K562 (cell line): ENCODE data around the gene CCDC124. TPM values are rescaled to one million over a fixed set of nuclear protein-coding genes. Genes with fewer than 3 reads are reported as not detected.
A peak's percentile ranks its signal among the peaks of the same experiment; 100 is the strongest.

ENCODE experiments used
- ATF1 ChIP-seq, 2 experiments: fragments of 450-650 bp in 1 of 2; IDR thresholded peaks; 2 replicates each; pipeline ENCODE4 v1.6.1; 2016; ENCODE audit warnings: missing compliant biosample characterization in 1 of 2, missing genetic modification characterization in 1 of 2
- DEAF1 ChIP-seq: fragments of 450-650 bp; formaldehyde crosslinking; IDR thresholded peaks from 2 replicates; pipeline ENCODE4 v1.4.0; 2020; ENCODE audit warnings: mild to moderate bottlenecking, moderate library complexity
- ELF1 ChIP-seq: fragments of 200-800 bp; sonication (Bioruptor generic); IDR thresholded peaks from 2 replicates; pipeline ENCODE4 v1.6.1; 2016; ENCODE audit warnings: missing genetic modification characterization, missing compliant biosample characterization
- ETS1 ChIP-seq: conservative IDR thresholded peaks from 2 replicates; pipeline ENCODE4 v1.6.1; 2011; ENCODE audit warnings: low read depth, mild to moderate bottlenecking, low read length; ENCODE audit not compliant: control insufficient read depth
- FOXO4 ChIP-seq: fragments of 450-650 bp; formaldehyde crosslinking; IDR thresholded peaks from 2 replicates; pipeline ENCODE4 v1.4.0; 2020; ENCODE audit warnings: mild to moderate bottlenecking, moderate library complexity
- HCFC1 ChIP-seq: IDR thresholded peaks from 2 replicates; pipeline ENCODE4 v1.6.1; 2012; ENCODE audit warnings: low read depth, low read length, improper control_type of control experiment
- HNRNPL ChIP-seq: fragments of 200-400 bp; formaldehyde crosslinking; IDR thresholded peaks from 2 replicates; pipeline ENCODE4 v1.6.1; 2017; ENCODE audit warnings: low read depth, mild to moderate bottlenecking, low read length
- JUN ChIP-seq, 2 experiments: sonication (generic) in 1 of 2; formaldehyde crosslinking in 1 of 2; IDR thresholded peaks; 2 replicates each; pipeline versions ENCODE4 v1.6.1 to v1.8.0; 2012 to 2022; ENCODE audit warnings: borderline replicate concordance in 2 of 2, mild to moderate bottlenecking in 2 of 2, improper control_type of control experiment in 1 of 2, low read depth in 1 of 2, low read length in 1 of 2, missing genetic modification reagents in 1 of 2
- KAT7 ChIP-seq: sonication (generic); formaldehyde crosslinking; IDR thresholded peaks from 2 replicates; pipeline ENCODE4 v1.8.0; 2022; ENCODE audit warnings: missing genetic modification reagents, mild to moderate bottlenecking, borderline replicate concordance
- MEF2A ChIP-seq: IDR thresholded peaks from 2 replicates; pipeline ENCODE4 v1.6.1; 2011; ENCODE audit warnings: low read depth, mild to moderate bottlenecking, low read length, moderate library complexity; ENCODE audit not compliant: control insufficient read depth
- OTX1 ChIP-seq: fragments of 450-650 bp; formaldehyde crosslinking; IDR thresholded peaks from 2 replicates; pipeline ENCODE4 v1.4.0; 2022; ENCODE audit warnings: mild to moderate bottlenecking
- PHTF2 ChIP-seq: fragments of 250-450 bp; sonication (Bioruptor Pico); IDR thresholded peaks from 2 replicates; pipeline ENCODE4 v1.5.0; 2021; ENCODE audit warnings: mild to moderate bottlenecking
- PTRF ChIP-seq: fragments of 450-650 bp; IDR thresholded peaks from 2 replicates; pipeline ENCODE4 v1.6.1; 2016; ENCODE audit warnings: mild to moderate bottlenecking, missing genetic modification characterization, missing compliant biosample characterization
- RBM39 ChIP-seq: fragments of 200-400 bp; formaldehyde crosslinking; optimal IDR thresholded peaks from 2 replicates; pipeline ENCODE3; 2018; ENCODE audit warnings: low read depth, low read length
- TAF7 ChIP-seq: fragments of 450-650 bp; IDR thresholded peaks from 2 replicates; pipeline ENCODE4 v1.6.1; 2016; ENCODE audit warnings: missing genetic modification characterization, missing compliant biosample characterization
- TRIM28 ChIP-seq: fragments of 450-650 bp; IDR thresholded peaks from 2 replicates; pipeline ENCODE4 v1.6.1; 2017
- UBTF ChIP-seq, 2 experiments: IDR thresholded peaks; 2 replicates each; pipeline ENCODE4 v1.6.1; 2012; ENCODE audit warnings: improper control_type of control experiment in 2 of 2, low read depth in 2 of 2, low read length in 2 of 2, borderline replicate concordance in 1 of 2
- ZBTB1 ChIP-seq: sonication (generic); formaldehyde crosslinking; IDR thresholded peaks from 2 replicates; pipeline ENCODE4 v1.8.1; 2023; ENCODE audit warnings: missing genetic modification reagents, low read depth, mild to moderate bottlenecking, borderline replicate concordance
- ZNF12 ChIP-seq: sonication (generic); formaldehyde crosslinking; IDR thresholded peaks from 2 replicates; pipeline ENCODE4 v1.4.0; 2020; ENCODE audit warnings: mild to moderate bottlenecking, missing genetic modification reagents
- ZNF124 ChIP-seq: sonication (generic); formaldehyde crosslinking; IDR thresholded peaks from 2 replicates; pipeline ENCODE4 v1.8.1; 2022; ENCODE audit warnings: missing genetic modification reagents
- polyA plus RNA-seq, 8 experiments: library from polyadenylated mRNA; depleted of rRNA in 4 of 8; stranded (reverse) in 5 of 8; unstranded in 3 of 8; fragments of >200 nt; fragmentation: Nextera tagmentation in 2 of 8; fragmentation: Illumina TruSeq in 1 of 8; extraction: Ambion mirVana in 2 of 8; extraction: Trizol in 1 of 8; gene quantifications; 2 replicates each; pipeline versions ENCODE4 v1.2.1 to v1.2.3, GENCODE V29; 2011 to 2014; ENCODE audit warnings: inconsistent platforms in 1 of 8, missing spikeins in 1 of 8
- total RNA-seq, 7 experiments: library from RNA; depleted of rRNA in 6 of 7; stranded (reverse); fragments of >200 nt in 6 of 7; fragmentation: Illumina TruSeq in 2 of 7; extraction: Trizol in 2 of 7; gene quantifications; 2 replicates each; pipeline versions ENCODE4 v1.2.1 to v1.2.3, GENCODE V29; 2011 to 2021; ENCODE audit warnings: low replicate concordance in 1 of 7

CCDC124 gene
- total and polyA plus RNA-seq, 9 of the 15 experiments (the other 6 are each of a cell fraction or from before 2014, with no cell fraction given): 5.8 to 234 (median 40.1) TPM

GRCh38 chr19:17932485-17933338 lies at the start of gene CCDC124 (continued):
- TF ChIP-seq FOXO4: peak; percentile 84; the same call in 1 of the 2 replicates
- TF ChIP-seq TAF7 (tag): no peak
- 0 out of 4 replicates have a peak, but pooled peaks of 1 of the 2 experiments have one; percentile 34 for TF ChIP-seq UBTF (IDR thresholded peaks at IDR 0.05; ENCODE audit: borderline replicate concordance in 1 of 2, low read depth in 2 of 2, low read length in 2 of 2)
- no peak for TF ChIP-seq RBM39
- peak; percentile 97 for TF ChIP-seq DEAF1 (CRISPR knock-in tag)
- TF ChIP-seq ELF1: peak; percentile 70; the same call in 1 of the 2 replicates
- peak; percentile 47 for TF ChIP-seq JUN (IDR thresholded peaks at IDR 0.05; ENCODE audit: borderline replicate concordance, low read depth, low read length)
- no peak for TF ChIP-seq JUN (CRISPR knock-in tag; IDR thresholded peaks at IDR 0.05; ENCODE audit: borderline replicate concordance)
- TF ChIP-seq KAT7: peak; percentile 88; the same call in 1 of the 2 replicates
- TF ChIP-seq PTRF: peak; percentile 54; the same call in 1 of the 2 replicates
- no peak for TF ChIP-seq MEF2A
- peak; percentile 94 for TF ChIP-seq ETS1
- no peak for TF ChIP-seq PHTF2 (CRISPR knock-in tag)
- TF ChIP-seq ZNF124: no peak
- TF ChIP-seq HCFC1: peak; percentile 94
- peak; percentile 98 for TF ChIP-seq ATF1 (CRISPR knock-in tag; IDR thresholded peaks at IDR 0.05)
- peak; percentile 100 for TF ChIP-seq ATF1 (tag; IDR thresholded peaks at IDR 0.05)
- TF ChIP-seq TRIM28: peak; percentile 71; the same call in 1 of the 2 replicates
- no peak for TF ChIP-seq HNRNPL
- TF ChIP-seq ZNF12 (CRISPR knock-in tag): 0 out of 2 replicates have a peak, but pooled peaks have one; percentile 19
- TF ChIP-seq ZBTB1 (CRISPR knock-in tag): no peak; the same call in 1 of the 2 replicates
- peak; percentile 88; the same call in 1 of the 2 replicates for TF ChIP-seq OTX1 (CRISPR knock-in tag)
